Smooth muscle cell (in vitro differentiated cells): ENCODE data around the gene SLF2. TPM values are rescaled to one million over a fixed set of nuclear protein-coding genes. Genes with fewer than 3 reads are reported as not detected.

ENCODE experiments used
- DNase-seq: peaks from one replicate; lab custom pipeline; 2025; ENCODE audit not compliant: unreplicated experiment; lab: John Stamatoyannopoulos, UW
- H2AFZ ChIP-seq: fragments of 200-600 bp; sonication (generic); 2 replicates; pipeline ENCODE4 v1.6.0; 2016; ENCODE audit warnings: antibody characterized with exemption, low read depth, mild to moderate bottlenecking
- H3F3A ChIP-seq: fragments of 200-600 bp; sonication (generic); 2 replicates; pipeline ENCODE4 v1.6.0; 2017; ENCODE audit warnings: antibody characterized with exemption, low read depth
- H3K27ac ChIP-seq: fragments of 200-600 bp; sonication (generic); 2 replicates; pipeline ENCODE4 v1.5.1; 2016; ENCODE audit warnings: low read depth, mild to moderate bottlenecking
- H3K27me3 ChIP-seq: fragments of 200-600 bp; sonication (generic); 2 replicates; pipeline ENCODE4 v1.6.1; 2016; ENCODE audit warnings: low read depth, mild to moderate bottlenecking
- H3K36me3 ChIP-seq: fragments of 200-600 bp; sonication (generic); 2 replicates; pipeline ENCODE4 v1.5.1; 2016; ENCODE audit warnings: low read depth
- H3K4me1 ChIP-seq: fragments of 200-600 bp; sonication (generic); 2 replicates; pipeline ENCODE4 v1.5.1; 2016; ENCODE audit warnings: low read depth
- H3K4me2 ChIP-seq: fragments of 200-600 bp; sonication (generic); 2 replicates; pipeline ENCODE4 v1.6.0; 2016; ENCODE audit warnings: mild to moderate bottlenecking
- H3K4me3 ChIP-seq: fragments of 200-600 bp; sonication (generic); 2 replicates; pipeline ENCODE4 v1.5.1; 2016; ENCODE audit warnings: mild to moderate bottlenecking
- H3K79me2 ChIP-seq: fragments of 200-600 bp; sonication (generic); 2 replicates; pipeline ENCODE4 v1.6.0; 2016; ENCODE audit warnings: low read depth, mild to moderate bottlenecking
- H3K9ac ChIP-seq: fragments of 200-600 bp; sonication (generic); 2 replicates; pipeline ENCODE4 v1.6.0; 2016; ENCODE audit warnings: low read depth
- H3K9me3 ChIP-seq: fragments of 200-600 bp; sonication (generic); replicated peaks from 2 replicates; pipeline ENCODE4 v1.5.1; 2016; ENCODE audit warnings: low read depth
- H4K20me1 ChIP-seq: fragments of 200-600 bp; sonication (generic); 2 replicates; pipeline ENCODE4 v1.6.0; 2016; ENCODE audit warnings: low read depth
- CTCF ChIP-seq: fragments of 200-600 bp; sonication (generic); IDR thresholded peaks from 2 replicates; pipeline ENCODE4 v1.5.1; 2017; ENCODE audit warnings: borderline replicate concordance, mild to moderate bottlenecking, antibody characterized with exemption; ENCODE audit not compliant: insufficient read depth, poor library complexity, severe bottlenecking
- WGBS: methylation state at CpG from one replicate; pipeline ENCODE4 v1.1.7; 2016; ENCODE audit warnings: low lambda C conversion rate; 5-methylcytosine and 5-hydroxymethylcytosine counted together
- polyA plus RNA-seq: library from polyadenylated mRNA; unstranded; fragments of >200 nt; fragmentation: Nextera tagmentation; extraction: Ambion mirVana; gene quantifications from 2 replicates; pipeline ENCODE4 v1.2.1, GENCODE V29; 2016
- total RNA-seq: library from RNA; depleted of rRNA; stranded (reverse); fragments of >200 nt; gene quantifications from 2 replicates; pipeline ENCODE4 v1.2.3, GENCODE V29; 2014

The SLF2 gene
- total and polyA plus RNA-seq, 2 experiments from 2014 or later = 8.1 to 24.9 TPM

- no peak overlapping the region for H3K4me3 ChIP-seq
- H3K27ac ChIP-seq = no peak overlapping the region
- peaks cover 30% of the 10 kb centered on the region for H3K27me3 ChIP-seq
- no peaks in the 10 kb centered on the region for H3K9me3 ChIP-seq
- 77% methylated on average over 3 of the region's 3 CpGs for WGBS
- H3K4me1 ChIP-seq = peaks cover 21% of the 10 kb centered on the region
- no peaks in the 10 kb centered on the region for H3F3A ChIP-seq
- no peak overlapping the region for H3K4me2 ChIP-seq
- no peak overlapping the region for H3K9ac ChIP-seq
- H4K20me1 ChIP-seq = no peaks in the 10 kb centered on the region
- no peak for TF ChIP-seq CTCF
- no peaks in the 10 kb centered on the region for H3K79me2 ChIP-seq
- no peak overlapping the region for H2AFZ ChIP-seq
- no peak for DNase-seq
- H3K36me3 ChIP-seq = no peaks in the 10 kb centered on the region
Observed at GRCh38 chr10:100868382-100868781, 44.4 kb upstream of the SLF2 start.

DNA sequence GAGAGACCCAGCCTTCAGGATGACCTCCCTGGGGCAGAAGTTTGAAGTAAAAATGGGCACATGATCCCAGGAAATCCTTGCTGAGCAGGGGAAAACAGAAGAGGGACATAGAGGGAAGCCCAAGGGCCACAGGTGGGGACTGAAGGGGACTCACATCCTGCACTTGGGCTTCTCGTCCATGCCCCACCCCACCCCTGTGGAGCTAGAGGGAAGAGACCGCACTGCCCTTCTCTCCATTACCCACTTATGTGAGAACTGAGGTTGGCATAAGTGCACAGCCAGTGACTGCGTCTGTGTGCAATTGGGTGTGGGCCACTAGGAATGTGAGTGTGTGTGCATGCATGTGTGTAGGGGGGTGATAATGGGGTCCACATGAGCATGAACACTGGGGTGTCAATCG is 43.4 kb upstream of the SLF2 start:
- DNase-seq = no peak
- Histone ChIP-seq H3K9me3 (no peaks in the 10 kb centered on the region), H2AFZ (no peak overlapping the region), H3K9ac (no peak overlapping the region), H3K4me1 (peaks cover 27% of the 10 kb centered on the region), H3K79me2 (no peaks in the 10 kb centered on the region), H3K4me2 (no peak overlapping the region), H3F3A (no peaks in the 10 kb centered on the region), H3K36me3 (no peaks in the 10 kb centered on the region), H4K20me1 (no peaks in the 10 kb centered on the region), H3K27ac (no peak overlapping the region), H3K4me3 (no peak overlapping the region), H3K27me3 (peaks cover 27% of the 10 kb centered on the region)
- 94% methylated on average over 4 of the region's 4 CpGs for WGBS
- no peak for TF ChIP-seq CTCF

DNA sequence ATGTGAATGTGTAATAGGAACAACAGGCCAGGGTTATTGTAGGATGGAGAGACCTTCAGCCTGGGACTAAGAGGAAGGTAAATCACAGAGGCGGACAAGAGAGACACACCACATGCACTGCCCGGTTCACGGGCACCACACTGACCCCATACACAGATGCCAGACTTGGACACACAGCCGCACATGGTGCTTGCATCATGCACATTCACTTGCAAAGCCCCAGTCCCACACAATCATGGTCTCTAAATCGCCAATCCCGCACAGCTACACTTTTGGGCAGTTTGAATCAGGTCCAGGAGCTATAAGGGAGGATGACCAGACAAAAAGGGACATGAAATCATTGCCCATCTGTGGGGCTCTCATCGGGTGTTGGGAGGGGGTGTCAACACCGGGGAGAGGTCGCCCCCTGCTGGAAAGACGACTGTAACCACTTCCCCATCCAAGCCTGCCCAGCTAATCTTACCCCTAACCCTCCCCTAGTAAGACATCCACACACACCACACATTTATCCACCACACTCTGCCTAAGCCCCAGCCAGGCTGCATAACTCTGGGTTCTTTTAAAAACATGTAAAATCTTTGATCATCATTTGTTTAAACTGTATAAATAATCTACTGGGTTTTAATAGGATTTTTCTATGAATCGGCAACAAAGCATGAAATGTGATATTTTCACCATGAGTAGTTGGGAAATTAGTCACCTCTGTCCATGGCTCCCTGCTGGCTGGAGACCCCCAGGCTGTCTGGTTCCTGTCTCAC is 40.5 kb upstream of the SLF2 start:
- whole genome bisulfite sequencing = 48% methylated on average over 11 of the region's 11 CpGs
- no peaks in the 10 kb centered on the region for H3F3A ChIP-seq
- H3K79me2 ChIP-seq = no peaks in the 10 kb centered on the region
- H3K9ac ChIP-seq = no peak overlapping the region
- no peaks in the 10 kb centered on the region for H3K9me3 ChIP-seq
- no peak overlapping the region for H3K4me2 ChIP-seq
- peaks cover 9% of the 10 kb centered on the region for H3K27me3 ChIP-seq
- peak; percentile 59 for TF ChIP-seq CTCF
- DNase-seq = no peak
- H2AFZ ChIP-seq = no peak overlapping the region
- no peak overlapping the region for H3K4me3 ChIP-seq
- peaks cover 33% of the 10 kb centered on the region for H3K4me1 ChIP-seq
- no peaks in the 10 kb centered on the region for H4K20me1 ChIP-seq
- no peak overlapping the region for H3K27ac ChIP-seq
- no peaks in the 10 kb centered on the region for H3K36me3 ChIP-seq
